Naive B cell (primary cell): Measurements from ENCODE around the gene ADORA2A. TPM values are rescaled to one million over a fixed set of nuclear protein-coding genes. Genes with fewer than 3 reads are reported as not detected.
A peak's percentile ranks its signal among the peaks of the same experiment; 100 is the strongest.

Experiments used
- ATAC-seq, 2 donors: fragments of 150-1000 bp; cut with Tn5 transposase; 2 replicates each; pipeline ENCODE4 v1.10.0; 2021; ENCODE audit warnings: low read depth in 2 of 2, mild to moderate bottlenecking in 2 of 2, moderate library complexity in 2 of 2
- DNase-seq: peaks from one replicate; pipeline ENCODE4 v3.0.0; 2022
- H3K27ac Mint-ChIP-seq, 6 donors: one replicate each; pipeline ENCODE4 v1.8.0; 2020 to 2022; ENCODE audit warnings: mild to moderate bottlenecking in 6 of 6, mixed read lengths in 6 of 6, moderate library complexity in 5 of 6, inconsistent platforms in 2 of 6
- H3K27me3 Mint-ChIP-seq, 3 donors: one replicate each; pipeline ENCODE4 v1.8.0; 2021 to 2022; ENCODE audit warnings: mixed read lengths in 3 of 3, mild to moderate bottlenecking in 1 of 3
- H3K36me3 Mint-ChIP-seq, 2 donors: one replicate each; pipeline ENCODE4 v1.8.0; 2020 to 2022; ENCODE audit warnings: mixed read lengths in 2 of 2, inconsistent platforms in 1 of 2, mild to moderate bottlenecking in 1 of 2
- H3K4me1 Mint-ChIP-seq, 3 donors: one replicate each; pipeline ENCODE4 v1.8.0; 2020 to 2022; ENCODE audit warnings: mixed read lengths in 3 of 3, inconsistent platforms in 1 of 3, mild to moderate bottlenecking in 1 of 3, moderate library complexity in 1 of 3
- H3K4me3 Mint-ChIP-seq, 8 donors: one replicate each; pipeline ENCODE4 v1.8.0; 2020 to 2022; ENCODE audit warnings: mild to moderate bottlenecking in 8 of 8, mixed read lengths in 8 of 8, moderate library complexity in 8 of 8, inconsistent platforms in 2 of 8
- H3K9me3 Mint-ChIP-seq, 7 donors: one replicate each; pipeline ENCODE4 v1.8.0; 2020 to 2022; ENCODE audit warnings: mixed read lengths in 7 of 7, mild to moderate bottlenecking in 5 of 7, inconsistent platforms in 2 of 7, moderate library complexity in 1 of 7
- polyA plus RNA-seq, 6 donors: library from polyadenylated mRNA; unstranded; fragments of 300-500 nt; fragmentation: Illumina TruSeq; gene quantifications; one replicate each; pipeline ENCODE4 v1.2.3, GENCODE V29; 2021; ENCODE audit warnings: low read depth in 6 of 6

ADORA2A gene
- polyA plus RNA-seq, 6 donors from 2014 or later, result 43.9 to 79.9 (median 52.5) TPM

GRCh38 chr22:24463071-24463760 lies 35.8 kb downstream of the ADORA2A start:
- ATAC-seq, result peak; percentile 38 to 47
- peak overlapping the region; percentile 8 to 88 (median 74) for H3K27ac Mint-ChIP-seq
- DNase-seq, result no peak
- H3K36me3 Mint-ChIP-seq, result peaks cover 0 to 8% of the 10 kb centered on the region in 2 donors
- peaks cover 0 to 6% (median 1%) of the 10 kb centered on the region in 7 donors for H3K9me3 Mint-ChIP-seq
- H3K4me1 Mint-ChIP-seq, result peaks cover 30 to 39% (median 37%) of the 10 kb centered on the region in 3 donors
- peak overlapping the region in 1 of 8 donors; percentile 78 for H3K4me3 Mint-ChIP-seq
- no peaks in the 10 kb centered on the region for H3K27me3 Mint-ChIP-seq

- Mint-ChIP-seq H3K27me3 (no peaks in the 10 kb centered on the region), H3K36me3 (peaks cover 0 to 8% of the 10 kb centered on the region in 2 donors), H3K4me3 (no peak overlapping the region), H3K9me3 (peaks cover 0 to 6% (median 1%) of the 10 kb centered on the region in 7 donors), H3K27ac (peak overlapping the region in 1 of 6 donors; percentile 58), H3K4me1 (peaks cover 24 to 37% (median 34%) of the 10 kb centered on the region in 3 donors)
- DNase-seq, result no peak
- ATAC-seq, result no peak
Observed at GRCh38 chr22:24465566-24465965, 38.2 kb downstream of the ADORA2A start.

DNA sequence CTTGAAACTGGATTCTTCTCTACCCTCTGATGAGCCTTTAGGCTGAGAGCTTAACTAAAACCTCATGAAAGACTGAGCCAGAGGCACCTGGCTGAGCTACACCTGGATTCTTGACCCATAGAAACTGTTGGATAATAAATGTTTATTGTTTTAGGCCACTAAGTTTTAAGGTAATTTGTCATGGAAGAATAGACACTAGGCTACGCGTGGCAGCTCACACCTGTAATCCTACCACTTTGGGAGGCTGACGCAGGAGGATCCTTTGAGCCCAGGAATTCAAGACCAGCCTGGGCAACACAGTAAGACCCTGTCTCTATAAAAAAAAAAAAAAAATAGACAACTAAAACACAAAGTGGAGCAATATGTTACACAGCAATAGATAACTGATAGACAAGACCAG lies 38.6 kb downstream of the ADORA2A start:
- Mint-ChIP-seq H3K36me3 (peaks cover 0 to 8% of the 10 kb centered on the region in 2 donors), H3K4me1 (peaks cover 24 to 37% (median 34%) of the 10 kb centered on the region in 3 donors), H3K4me3 (no peak overlapping the region), H3K27me3 (no peaks in the 10 kb centered on the region), H3K9me3 (peaks cover 0 to 6% (median 1%) of the 10 kb centered on the region in 7 donors), H3K27ac (peak overlapping the region in 2 of 6 donors; percentile 8 to 58)
- ATAC-seq (no peak), DNase-seq (no peak)

GRCh38 chr22:24466716-24467328 lies 39.4 kb downstream of the ADORA2A start:
- Mint-ChIP-seq H3K4me1 (peaks cover 24 to 34% (median 30%) of the 10 kb centered on the region in 3 donors), H3K36me3 (peaks cover 0 to 7% of the 10 kb centered on the region in 2 donors), H3K27ac (peak overlapping the region in 2 of 6 donors; percentile 21 to 32), H3K9me3 (peaks cover 0 to 6% (median 1%) of the 10 kb centered on the region in 7 donors), H3K27me3 (no peaks in the 10 kb centered on the region), H3K4me3 (no peak overlapping the region)
- no peak for DNase-seq
- ATAC-seq, result no peak

GRCh38 chr22:24467340-24467739 lies 39.9 kb downstream of the ADORA2A start:
- H3K27ac Mint-ChIP-seq, result peak overlapping the region in 2 of 6 donors; percentile 28 to 66
- ATAC-seq (no peak), DNase-seq (no peak)
- H3K9me3 Mint-ChIP-seq, result peaks cover 0 to 6% (median 0%) of the 10 kb centered on the region in 7 donors
- H3K27me3 Mint-ChIP-seq, result no peaks in the 10 kb centered on the region
- peaks cover 20 to 30% (median 25%) of the 10 kb centered on the region in 3 donors for H3K4me1 Mint-ChIP-seq
- peak overlapping the region in 1 of 8 donors; percentile 11 for H3K4me3 Mint-ChIP-seq
- peaks cover 0 to 2% of the 10 kb centered on the region in 2 donors for H3K36me3 Mint-ChIP-seq

GRCh38 chr22:24471570-24471969 lies 44.2 kb downstream of the ADORA2A start:
- no peaks in the 10 kb centered on the region for H3K36me3 Mint-ChIP-seq
- DNase-seq, result no peak
- H3K9me3 Mint-ChIP-seq, result no peaks in the 10 kb centered on the region
- ATAC-seq, result no peak
- peak overlapping the region in 1 of 6 donors; percentile 10 for H3K27ac Mint-ChIP-seq
- peaks cover 17 to 26% (median 24%) of the 10 kb centered on the region in 3 donors for H3K4me1 Mint-ChIP-seq
- H3K27me3 Mint-ChIP-seq, result no peaks in the 10 kb centered on the region
- H3K4me3 Mint-ChIP-seq, result no peak overlapping the region

DNA sequence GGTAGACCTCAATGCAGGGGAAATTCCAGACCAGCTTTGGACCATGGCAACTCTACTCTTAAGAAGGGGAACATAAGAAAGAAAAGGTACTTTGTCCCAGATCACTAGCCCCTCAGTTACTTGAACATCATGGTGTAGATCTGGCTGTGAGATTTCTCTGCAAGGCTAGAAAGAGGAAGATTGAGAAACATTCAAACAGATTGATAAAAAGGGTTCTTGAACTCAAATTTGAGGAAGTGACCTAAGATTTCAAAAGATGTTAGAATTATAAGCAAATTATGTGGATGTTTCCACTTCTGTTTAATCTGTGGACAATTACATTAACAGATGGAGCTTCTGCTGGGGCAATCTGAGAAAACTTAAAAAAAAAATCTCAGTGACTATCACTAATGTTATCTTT lies 45.9 kb downstream of the ADORA2A start:
- DNase-seq (peak; percentile 40), ATAC-seq (peak; percentile 83 to 84)
- Mint-ChIP-seq H3K27me3 (no peaks in the 10 kb centered on the region), H3K27ac (peak overlapping the region in 2 of 6 donors; percentile 41 to 79), H3K9me3 (peaks cover 0 to 2% (median 0%) of the 10 kb centered on the region in 7 donors), H3K36me3 (no peaks in the 10 kb centered on the region), H3K4me3 (peak overlapping the region in 1 of 8 donors; percentile 56), H3K4me1 (peaks cover 7 to 15% (median 15%) of the 10 kb centered on the region in 3 donors)

DNA sequence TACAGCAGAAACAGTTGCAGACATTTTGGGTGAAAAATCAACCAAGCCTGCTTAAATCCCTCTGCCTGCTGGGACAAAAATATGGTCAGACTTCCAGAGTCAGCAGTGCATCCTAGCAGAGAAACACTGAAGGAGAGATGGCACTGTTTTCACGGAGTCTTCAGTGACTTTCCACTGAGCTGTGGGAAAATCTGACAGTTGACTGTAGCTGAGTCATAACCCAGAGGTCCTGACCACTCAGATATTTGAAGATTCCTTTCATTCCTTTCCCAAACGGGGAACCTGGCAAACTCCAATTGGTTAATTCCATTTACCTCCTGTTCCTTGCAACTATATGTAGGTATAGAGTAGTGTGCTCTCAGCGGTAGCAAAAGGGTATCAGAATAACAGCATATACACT lies 46.8 kb downstream of the ADORA2A start:
- Mint-ChIP-seq H3K27me3 (no peaks in the 10 kb centered on the region), H3K27ac (no peak overlapping the region), H3K36me3 (no peaks in the 10 kb centered on the region), H3K9me3 (peaks cover 0 to 2% (median 0%) of the 10 kb centered on the region in 7 donors), H3K4me3 (no peak overlapping the region), H3K4me1 (peaks cover 14 to 15% (median 15%) of the 10 kb centered on the region in 3 donors)
- DNase-seq (no peak), ATAC-seq (no peak)

- H3K4me1 Mint-ChIP-seq, result peaks cover 14 to 15% (median 15%) of the 10 kb centered on the region in 3 donors
- ATAC-seq (no peak), DNase-seq (no peak)
- H3K9me3 Mint-ChIP-seq, result peaks cover 0 to 2% (median 0%) of the 10 kb centered on the region in 7 donors
- H3K36me3 Mint-ChIP-seq, result no peaks in the 10 kb centered on the region
- no peak overlapping the region for H3K27ac Mint-ChIP-seq
- no peaks in the 10 kb centered on the region for H3K27me3 Mint-ChIP-seq
- no peak overlapping the region for H3K4me3 Mint-ChIP-seq
Observed at GRCh38 chr22:24474649-24475255, 47.4 kb downstream of the ADORA2A start.

GRCh38 chr22:24481641-24482040 lies 54.2 kb downstream of the ADORA2A start:
- no peaks in the 10 kb centered on the region for H3K36me3 Mint-ChIP-seq
- peaks cover 0 to 10% (median 0%) of the 10 kb centered on the region in 3 donors for H3K4me1 Mint-ChIP-seq
- H3K4me3 Mint-ChIP-seq, result no peak overlapping the region
- no peak overlapping the region for H3K27ac Mint-ChIP-seq
- peaks cover 0 to 8% (median 4%) of the 10 kb centered on the region in 3 donors for H3K27me3 Mint-ChIP-seq
- no peak for DNase-seq
- peaks cover 0 to 2% (median 0%) of the 10 kb centered on the region in 7 donors for H3K9me3 Mint-ChIP-seq
- ATAC-seq, result no peak

DNA sequence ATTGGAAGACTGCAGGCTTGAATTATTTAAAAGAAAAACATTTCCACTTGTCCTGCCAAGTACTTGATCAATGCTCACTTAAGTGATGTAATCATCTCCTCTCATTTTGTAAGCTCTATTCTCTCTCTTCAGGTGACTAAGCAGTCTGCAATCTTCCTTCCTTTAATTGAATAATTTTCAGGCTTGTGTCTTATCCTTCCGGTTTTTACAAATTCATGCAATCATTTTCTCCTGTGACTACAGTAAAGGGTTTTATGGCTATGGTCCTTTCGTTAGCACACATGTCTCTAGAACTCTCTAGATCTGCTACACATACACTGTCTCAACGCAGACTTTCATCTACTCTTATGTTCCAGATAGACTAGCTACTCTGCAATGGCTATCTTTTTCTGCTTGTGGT lies 55.2 kb downstream of the ADORA2A start:
- Mint-ChIP-seq H3K9me3 (no peaks in the 10 kb centered on the region), H3K27me3 (peaks cover 0 to 8% (median 4%) of the 10 kb centered on the region in 3 donors), H3K36me3 (no peaks in the 10 kb centered on the region), H3K27ac (peak overlapping the region in 1 of 6 donors; percentile 9), H3K4me3 (no peak overlapping the region), H3K4me1 (peaks cover 0 to 10% (median 0%) of the 10 kb centered on the region in 3 donors)
- DNase-seq, result no peak
- ATAC-seq, result no peak

- ATAC-seq (no peak), DNase-seq (no peak)
- Mint-ChIP-seq H3K36me3 (no peaks in the 10 kb centered on the region), H3K9me3 (no peaks in the 10 kb centered on the region), H3K27me3 (peaks cover 0 to 8% (median 4%) of the 10 kb centered on the region in 3 donors), H3K27ac (peak overlapping the region in 2 of 6 donors; percentile 1 to 9), H3K4me3 (no peak overlapping the region), H3K4me1 (peaks cover 0 to 10% (median 0%) of the 10 kb centered on the region in 3 donors)
Observed at GRCh38 chr22:24482998-24483397, 55.6 kb downstream of the ADORA2A start.

- Mint-ChIP-seq H3K27me3 (peaks cover 0 to 8% (median 5%) of the 10 kb centered on the region in 3 donors), H3K27ac (no peak overlapping the region), H3K9me3 (no peaks in the 10 kb centered on the region), H3K36me3 (no peaks in the 10 kb centered on the region), H3K4me3 (no peak overlapping the region), H3K4me1 (peaks cover 0 to 4% (median 0%) of the 10 kb centered on the region in 3 donors)
- DNase-seq, result no peak
- no peak for ATAC-seq
Observed at GRCh38 chr22:24483976-24484545, 56.7 kb downstream of the ADORA2A start.
